GF-D8 (cell line): Measurements from ENCODE around the gene FSD1.
"Not testable (repeated sequence)": the region's sequence is repeated elsewhere in the genome, so short reads cannot be mapped to it uniquely, and the experiment has no call there.

ENCODE experiments used
- DNase-seq: peaks from one replicate; lab custom pipeline; 2025; lab: John Stamatoyannopoulos, UW

FSD1 gene

DNA sequence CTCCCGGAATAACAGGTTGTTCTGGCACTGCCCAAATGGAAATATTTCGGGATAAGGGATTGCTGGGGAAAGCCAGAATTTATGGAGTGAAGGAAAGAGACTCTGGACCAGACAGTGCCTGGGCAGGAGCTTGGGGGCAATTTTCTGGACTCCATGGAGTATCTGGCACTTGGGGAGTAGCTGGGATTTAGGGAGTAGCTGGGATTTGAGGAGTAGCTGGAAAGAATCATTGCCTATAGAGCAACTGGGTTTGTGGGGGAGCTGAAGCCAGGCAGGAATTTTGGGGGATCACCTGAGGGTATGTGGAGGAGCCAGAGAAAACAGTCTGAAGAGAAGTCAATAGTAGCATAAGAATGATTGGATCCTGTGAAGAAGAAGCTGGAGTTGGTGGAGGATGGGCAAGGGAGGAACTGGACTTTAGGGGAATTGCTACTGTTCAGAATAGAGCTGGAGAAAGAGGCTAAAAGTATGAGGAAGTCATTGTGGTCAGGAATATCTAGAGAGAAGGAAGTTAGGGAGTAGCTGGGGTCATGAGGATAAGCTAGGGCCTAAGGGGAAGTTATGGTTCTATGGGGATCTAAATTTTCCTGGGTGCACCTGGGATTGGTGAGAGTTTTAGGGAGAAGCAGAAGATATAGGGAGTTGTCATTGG lies 14.8 kb downstream of the FSD1 start:
- DNase-seq: no peak

DNA sequence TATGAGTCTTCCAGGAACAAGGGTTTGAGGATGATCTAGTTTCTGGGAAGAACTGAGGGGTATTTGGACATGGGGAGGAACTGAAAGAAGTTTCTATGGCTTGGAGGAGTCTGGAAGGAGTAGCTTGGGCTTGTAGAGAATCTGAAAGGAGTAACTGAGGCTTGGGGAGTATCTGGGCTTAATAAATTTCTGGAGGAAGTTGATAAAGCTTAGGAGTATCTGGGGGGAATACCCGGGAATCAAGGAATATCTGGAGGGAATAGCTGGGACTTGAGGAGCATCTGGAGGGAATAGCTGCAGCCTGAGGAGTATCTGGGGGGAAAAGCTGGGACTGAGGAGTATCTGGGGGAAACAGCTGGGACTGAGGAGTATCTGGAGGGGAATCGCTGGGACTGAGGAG lies 16.0 kb downstream of the FSD1 start:
- no peak for DNase-seq

- DNase-seq: no peak
Measured at GRCh38 chr19:4322942-4323665, 18.7 kb downstream of the FSD1 start.

GRCh38 chr19:4323692-4324091 lies 19.3 kb downstream of the FSD1 start:
- DNase-seq: no peak

DNA sequence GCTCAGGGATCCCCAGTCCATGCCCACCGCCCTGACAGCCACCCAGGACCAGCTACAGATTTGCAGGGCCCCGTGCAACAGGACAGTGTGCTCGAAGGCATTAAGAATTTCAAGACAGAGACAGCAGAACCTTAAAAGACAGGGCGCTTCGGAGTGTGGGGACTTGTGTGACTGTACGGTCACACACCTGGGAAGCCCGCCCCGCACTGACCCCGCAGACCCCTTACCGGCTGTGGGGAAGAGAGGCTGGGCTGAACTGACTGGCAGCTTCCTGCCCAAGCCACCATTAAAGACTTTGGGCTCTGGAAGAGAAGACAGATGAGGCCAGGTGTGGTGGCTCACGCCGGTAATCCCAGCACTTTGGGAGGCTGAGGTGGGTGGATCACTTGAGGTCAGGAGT lies 19.8 kb downstream of the FSD1 start:
- no peak for DNase-seq

DNA sequence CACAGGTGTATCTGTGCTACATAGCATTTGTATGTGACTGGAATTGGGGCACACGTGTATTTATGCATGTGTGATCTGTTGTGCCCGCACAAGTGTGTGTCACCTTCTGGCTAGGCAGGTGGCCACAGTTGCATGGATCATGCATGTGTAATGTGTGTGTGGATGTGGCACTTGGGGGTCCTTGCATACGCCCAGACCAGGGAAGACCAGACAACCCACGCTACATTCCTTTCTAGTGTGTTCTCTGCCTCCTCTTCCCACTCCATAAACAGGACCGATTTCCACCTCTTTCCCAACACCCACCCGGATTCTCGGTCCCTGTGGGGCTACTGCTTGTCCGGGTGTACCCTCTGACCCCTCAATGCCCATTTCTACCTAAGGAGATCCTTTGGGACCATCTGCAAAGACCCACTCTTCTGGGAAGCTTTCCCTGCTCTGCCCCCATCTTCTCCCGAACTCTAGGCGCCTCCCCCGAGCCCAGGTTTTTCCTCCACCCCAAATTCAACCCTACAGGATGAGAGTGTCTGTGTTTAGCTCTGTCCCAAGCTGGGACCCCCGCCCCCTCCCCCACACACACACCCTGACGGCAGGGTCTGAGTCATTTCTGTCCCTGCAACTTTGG lies 21.9 kb downstream of the FSD1 start:
- no peak for DNase-seq

DNA sequence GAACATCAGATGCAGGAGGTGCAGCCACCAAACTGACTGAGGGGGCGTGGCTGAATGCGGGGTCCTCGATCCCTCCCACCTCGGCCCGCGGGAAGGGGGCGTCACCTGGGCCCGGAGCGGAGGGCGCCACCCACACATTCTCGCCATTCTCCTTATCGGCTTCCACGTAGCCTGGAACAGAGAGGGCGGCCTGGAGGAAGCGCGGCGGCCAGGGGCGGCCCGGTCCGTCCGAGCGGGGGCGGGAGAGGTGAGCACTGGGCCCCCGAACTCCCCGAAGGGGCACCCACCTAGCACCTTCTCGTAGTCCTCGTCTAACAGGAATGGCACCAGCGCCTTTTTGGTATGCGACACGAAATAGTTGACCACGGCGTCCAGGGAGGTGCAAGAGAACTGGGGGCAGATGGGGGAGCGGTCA lies 22.4 kb downstream of the FSD1 start:
- DNase-seq: no peak

GRCh38 chr19:4327252-4327876 lies 23.0 kb downstream of the FSD1 start:
- DNase-seq: no peak

- no peak for DNase-seq
Measured at GRCh38 chr19:4327877-4328242, 23.5 kb downstream of the FSD1 start.

DNA sequence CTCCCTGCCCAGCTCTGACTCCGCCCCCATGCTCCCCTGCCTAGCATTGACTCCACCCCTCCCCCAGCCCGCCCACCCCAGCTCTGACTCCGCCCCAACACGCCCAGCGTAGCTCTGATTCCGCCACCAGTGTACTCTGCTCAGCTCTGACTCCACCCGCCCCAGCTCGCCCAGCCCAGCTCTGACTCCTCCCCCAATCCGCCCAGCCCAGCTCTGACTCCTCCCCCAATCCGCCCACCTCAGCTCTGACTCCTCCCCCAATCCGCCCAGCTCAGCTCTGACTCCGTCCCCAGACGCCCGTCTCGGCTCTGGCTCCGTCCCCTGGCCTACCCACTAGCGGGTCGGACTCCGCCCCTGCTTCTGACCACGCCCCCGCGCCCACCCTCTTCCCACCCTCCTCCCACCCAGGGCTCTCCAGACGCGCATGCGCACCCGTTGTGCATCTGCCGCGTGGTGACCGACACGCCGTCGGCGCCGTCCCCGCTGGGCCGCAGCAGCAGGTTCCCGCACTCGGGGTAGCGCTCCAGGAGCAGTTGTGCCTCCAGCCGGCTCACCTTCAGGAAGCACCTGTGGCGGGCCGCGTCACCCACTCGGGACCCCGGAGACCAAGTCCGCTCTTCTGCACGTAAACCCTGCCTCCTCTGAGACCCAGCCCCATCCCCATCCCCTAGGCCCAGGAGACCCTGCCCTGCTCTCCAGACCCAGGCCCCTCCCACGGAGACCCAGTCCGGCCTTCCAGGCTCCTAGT lies 24.0 kb downstream of the FSD1 start:
- peak; percentile 72 for DNase-seq

DNA sequence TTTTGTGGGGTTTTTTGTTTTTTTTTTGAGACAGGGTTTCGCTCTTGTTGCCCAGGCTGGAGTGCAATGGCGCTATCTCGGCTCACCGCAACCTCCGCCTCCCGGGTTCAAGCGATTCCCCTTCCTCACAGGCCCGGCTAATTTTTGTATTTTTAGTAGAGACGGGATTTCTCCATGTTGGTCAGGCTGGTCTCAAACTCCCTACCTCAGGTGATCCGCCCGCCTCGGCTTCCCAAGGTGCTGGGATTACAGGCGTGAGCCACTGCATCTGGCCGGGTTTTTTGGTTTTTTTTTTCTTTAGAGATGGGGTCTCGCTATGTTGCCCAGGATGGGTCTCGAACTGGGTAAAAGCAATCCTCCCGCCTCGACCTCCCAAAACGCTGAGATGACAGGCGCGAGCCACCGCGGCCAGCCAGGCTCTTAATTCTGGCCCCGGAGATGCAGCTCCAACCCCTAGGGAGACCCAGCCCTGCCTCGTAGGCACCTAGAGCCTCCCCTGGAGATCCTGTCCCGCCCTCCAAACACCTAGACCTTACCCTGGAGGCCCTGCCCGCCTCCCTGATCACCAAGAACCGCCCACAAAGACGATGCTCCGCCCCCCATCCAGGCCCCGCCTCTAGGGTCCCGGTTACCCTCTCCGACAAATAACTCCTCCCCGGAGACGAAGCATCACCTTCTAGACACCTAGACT lies 24.7 kb downstream of the FSD1 start:
- DNase-seq: not testable (repeated sequence)

DNA sequence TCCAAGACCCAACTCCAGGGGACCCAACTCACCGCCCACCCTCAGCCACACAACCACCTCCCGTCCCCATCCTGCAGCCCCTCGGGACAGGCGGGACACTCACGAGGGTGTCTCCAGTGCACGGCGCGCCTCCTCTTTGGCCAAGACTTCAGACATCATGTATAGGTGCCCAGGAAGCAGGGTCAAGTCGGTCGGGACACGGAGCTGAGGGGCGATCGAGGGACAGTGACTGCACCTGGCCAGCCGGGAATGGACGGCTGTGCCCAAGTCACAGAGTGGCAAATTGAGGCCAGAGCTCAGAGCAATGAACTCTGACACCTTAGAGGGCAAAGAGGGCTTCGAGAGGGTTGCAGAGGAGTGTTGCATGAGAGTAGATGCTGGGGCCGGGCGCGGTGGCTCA lies 25.5 kb downstream of the FSD1 start:
- no peak for DNase-seq

- DNase-seq: no peak
Measured at GRCh38 chr19:4334929-4335570, 30.7 kb downstream of the FSD1 start.

DNA sequence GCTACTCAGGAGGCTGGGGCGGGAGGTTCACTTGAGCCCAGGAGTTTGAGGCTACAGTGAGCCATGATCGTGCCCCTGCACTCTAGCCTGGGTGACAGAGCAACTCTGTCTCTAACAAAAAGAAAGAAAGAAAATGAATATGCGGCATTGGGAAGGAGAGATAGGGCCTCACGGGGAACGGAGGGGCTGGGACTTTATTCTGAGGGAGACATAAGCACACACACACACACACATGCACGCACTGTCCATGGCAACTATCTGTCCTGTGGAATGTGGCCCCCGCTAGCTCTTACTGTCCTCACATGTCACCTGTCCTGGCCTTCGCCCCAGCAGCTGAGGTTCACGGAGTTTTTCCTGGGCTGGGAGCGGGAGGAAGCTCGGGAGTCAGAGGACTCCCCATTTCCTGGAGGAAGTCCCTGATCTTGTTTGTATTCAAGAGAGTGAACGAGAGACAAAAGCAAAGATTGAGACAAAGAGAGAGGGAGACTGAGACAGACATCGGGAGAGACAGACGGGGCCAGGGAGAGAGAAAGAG lies 33.6 kb downstream of the FSD1 start:
- DNase-seq: peak; percentile 10

- no peak for DNase-seq
Measured at GRCh38 chr19:4338441-4339355, 34.3 kb downstream of the FSD1 start, which contains the start of gene STAP2. TSS of gene STAP2 (minus strand) at chr19:4338827. CDS start at chr19:4338753, 74 bp downstream.

DNA sequence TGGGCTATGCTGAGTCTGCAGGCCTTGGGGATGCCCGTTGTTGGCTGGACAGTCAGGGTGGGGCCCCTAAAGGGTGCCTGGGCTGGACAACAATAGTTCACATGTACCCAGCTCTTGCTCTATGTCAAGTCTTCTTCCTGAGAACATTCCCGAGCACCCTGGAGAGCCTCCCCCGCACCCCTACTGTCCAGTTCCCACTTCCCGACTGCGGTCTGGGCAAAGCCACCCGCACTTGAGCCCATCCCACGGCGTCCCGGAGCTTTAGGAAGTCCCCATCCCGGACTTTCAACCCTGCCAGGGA lies 37.9 kb downstream of the FSD1 start:
- no peak for DNase-seq

- peak; percentile 100 for DNase-seq
Measured at GRCh38 chr19:4342615-4343369, 38.4 kb downstream of the FSD1 start.

DNA sequence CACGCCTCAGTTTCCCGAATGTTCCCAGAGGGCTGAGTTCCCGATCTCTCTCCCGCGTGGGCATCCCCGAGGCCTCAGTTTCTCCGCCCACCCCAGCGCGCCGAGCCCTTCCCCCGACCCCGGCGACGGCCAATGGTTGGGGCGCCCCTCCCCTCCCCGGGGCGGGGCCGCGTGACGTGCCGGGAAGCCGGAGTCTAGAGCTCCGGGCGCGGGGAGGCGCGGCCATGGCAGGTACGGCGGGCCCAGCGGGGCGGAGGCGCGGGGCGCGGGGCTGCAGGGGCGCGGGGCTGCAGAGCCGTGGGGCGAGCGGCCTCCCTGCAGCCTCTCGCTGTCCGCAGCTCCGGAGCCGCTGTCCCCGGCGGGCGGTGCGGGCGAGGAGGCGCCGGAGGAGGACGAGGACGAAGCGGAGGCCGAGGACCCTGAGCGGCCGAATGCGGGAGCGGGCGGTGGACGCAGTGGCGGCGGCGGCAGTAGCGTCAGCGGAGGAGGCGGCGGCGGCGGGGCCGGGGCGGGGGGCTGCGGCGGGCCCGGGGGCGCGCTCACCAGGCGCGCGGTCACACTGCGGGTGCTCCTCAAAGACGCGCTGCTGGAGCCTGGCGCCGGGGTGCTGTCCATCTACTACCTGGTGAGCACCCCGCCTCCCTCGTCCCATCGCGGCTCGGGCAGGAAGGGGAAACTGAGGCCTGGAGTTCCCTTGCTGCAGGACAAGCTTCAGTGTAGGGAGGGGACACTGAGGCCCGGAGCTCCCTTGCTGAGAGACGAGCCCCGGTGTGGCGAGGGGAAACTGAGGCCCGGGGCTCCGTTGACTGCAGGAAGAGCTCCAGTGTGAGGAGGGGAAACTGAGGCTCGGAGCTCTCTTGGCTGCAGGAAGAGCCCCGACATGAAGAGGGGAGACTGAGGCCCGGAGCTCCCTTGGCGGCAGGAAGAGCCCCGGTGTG lies 39.2 kb downstream of the FSD1 start, which contains the start of gene MPND:
MPND (plus strand) TSS at position 193 of the 938 bp plus-strand sequence; CDS start at position 225, 32 bp downstream.
- peak; percentile 38 for DNase-seq
